Activated T-helper 9 cell treated with anti-CD3 and anti-CD28 coated beads, Interleukin-2, amount 50 U/mL, for 16 hours (primary cell): Measurements from ENCODE around the gene TTC39C.

Experiments
- DNase-seq: peaks from one replicate; pipeline ENCODE4 v3.0.0-alpha.2; 2020; ENCODE audit warnings: low read depth

The TTC39C gene

DNA sequence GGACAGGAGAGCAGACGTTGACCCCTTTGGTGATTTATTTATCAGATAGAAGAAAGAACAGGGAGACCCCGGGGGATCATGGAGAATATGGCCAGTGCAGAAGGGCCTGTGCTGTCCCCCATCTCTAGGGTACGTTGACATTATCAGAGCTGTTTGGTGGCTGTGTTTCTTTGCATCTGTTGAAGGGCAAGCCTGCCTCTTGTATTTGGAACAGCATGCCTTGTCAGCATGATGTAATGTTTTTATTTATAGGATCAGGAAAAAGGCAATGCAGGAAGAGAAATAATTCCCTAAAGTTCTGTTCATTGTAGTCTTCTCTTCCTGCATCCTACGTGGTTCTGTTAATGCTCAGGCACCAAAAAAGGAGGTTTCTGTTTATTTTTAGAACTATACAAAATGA is 74.5 kb downstream of the TTC39C start:
- DNase-seq, result no peak

DNA sequence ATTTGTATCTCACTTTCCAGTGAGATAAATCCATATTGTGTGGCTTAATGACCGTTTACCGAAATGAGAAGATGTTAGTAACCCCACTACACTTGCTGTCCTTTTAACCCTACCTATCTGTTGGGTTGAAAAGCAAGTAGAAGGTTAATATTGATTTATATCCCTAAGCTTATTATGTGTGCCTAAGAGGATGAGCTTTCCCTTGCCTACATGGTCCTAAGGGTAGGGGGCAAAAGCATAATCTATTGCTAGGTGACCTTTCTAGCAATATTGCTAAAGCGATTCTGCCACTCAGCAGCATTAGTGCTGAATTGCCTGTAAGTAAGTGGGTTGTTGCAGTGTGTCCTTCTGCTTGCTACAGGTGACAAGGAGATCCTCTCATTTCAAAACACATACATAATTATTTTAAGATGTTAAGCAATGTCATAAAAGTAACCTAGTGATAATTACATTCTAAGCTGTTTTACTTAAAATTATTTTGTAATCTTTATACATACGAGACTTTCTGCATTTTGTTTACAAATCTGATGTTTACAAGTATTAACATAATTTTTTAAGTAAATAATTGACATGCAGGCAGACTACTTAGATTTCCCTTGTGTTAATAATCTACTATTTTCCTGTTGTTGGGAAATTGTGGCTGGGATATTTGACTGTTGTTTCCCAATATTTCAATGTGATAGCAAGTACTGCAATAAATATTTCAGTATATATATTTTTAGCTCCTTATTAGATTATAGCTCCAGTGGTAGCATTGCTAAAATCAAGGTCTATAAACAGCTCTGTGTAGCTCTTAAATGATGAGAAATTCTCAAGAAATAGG is 75.2 kb downstream of the TTC39C start:
- DNase-seq, result no peak

GRCh38 chr18:24090876-24091275 is 76.3 kb downstream of the TTC39C start:
- DNase-seq, result no peak

DNA sequence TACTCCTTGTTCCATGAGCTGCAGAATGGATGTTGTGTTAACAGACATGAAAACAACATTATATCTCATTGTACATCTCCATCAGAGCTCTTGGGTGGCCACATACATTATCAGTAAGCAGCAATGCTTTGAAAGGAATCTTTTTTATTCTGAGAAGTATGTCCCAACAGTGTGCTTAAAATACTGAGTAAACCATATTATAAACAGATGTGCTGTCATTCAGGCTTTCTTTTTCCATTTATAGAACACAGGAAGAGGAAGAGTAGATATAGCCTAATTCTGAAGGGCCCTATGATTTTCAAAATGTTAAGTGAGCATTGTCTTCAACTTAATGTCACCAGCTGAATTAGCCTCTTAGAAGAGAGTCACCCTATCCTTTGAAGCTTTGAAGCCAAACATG is 80.0 kb downstream of the TTC39C start:
- DNase-seq, result no peak

- no peak for DNase-seq
Observed at GRCh38 chr18:24095976-24096375, 81.4 kb downstream of the TTC39C start.

DNA sequence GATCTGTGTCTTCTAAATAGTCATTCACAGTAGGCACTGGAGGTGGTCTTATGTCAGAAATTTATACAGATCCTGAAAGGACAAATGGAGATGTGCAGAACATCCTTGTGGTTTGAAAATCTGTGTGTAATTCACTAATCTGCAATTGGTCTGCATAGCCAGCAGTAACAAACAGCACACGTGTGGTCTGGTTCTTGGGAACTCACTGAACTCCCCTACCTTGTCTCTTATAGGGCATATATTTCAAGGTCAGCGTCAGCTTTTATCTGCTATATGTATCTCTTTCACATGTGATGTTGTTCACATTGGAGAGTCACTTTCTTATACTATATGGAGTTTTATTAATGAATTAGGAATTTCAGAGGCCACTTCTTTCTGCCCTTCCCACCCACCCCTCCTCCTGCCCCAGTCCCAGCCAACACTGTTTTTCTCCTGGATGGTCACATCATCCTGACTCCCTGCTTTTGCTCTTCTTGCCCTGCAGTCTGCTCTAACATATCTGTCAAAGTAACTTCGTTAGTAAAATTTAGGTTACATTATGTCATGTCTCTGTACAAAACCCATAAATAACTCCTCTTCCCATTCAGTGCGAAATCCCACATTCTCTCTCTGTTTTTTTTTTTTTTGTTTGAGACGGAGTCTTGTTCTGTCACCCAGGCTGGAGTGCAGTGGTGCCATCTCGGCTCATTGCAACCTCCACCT is 88.9 kb downstream of the TTC39C start:
- DNase-seq, result no peak

DNA sequence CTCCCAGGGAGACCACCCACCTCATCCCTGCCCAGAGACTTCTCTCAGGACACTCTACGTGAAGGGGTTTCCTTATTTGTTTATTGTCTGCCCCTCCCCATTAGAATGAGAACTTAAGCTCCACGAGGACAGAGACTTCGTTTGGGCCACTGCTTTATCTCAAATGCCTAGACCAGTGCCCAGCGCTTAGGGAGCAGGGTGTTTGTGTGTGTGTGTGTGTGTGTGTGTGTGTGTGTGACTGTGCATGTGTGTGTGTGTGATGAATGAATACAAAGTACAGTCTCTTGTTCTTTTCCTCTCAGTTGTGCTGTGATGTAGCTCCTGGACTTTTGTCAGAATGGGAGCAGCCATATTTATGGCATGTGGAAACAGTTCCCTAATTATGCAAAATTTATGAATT is 89.9 kb downstream of the TTC39C start:
- no peak for DNase-seq

- DNase-seq, result no peak
Observed at GRCh38 chr18:24108641-24109040, 94.1 kb downstream of the TTC39C start.

GRCh38 chr18:24111936-24112335 is 97.4 kb downstream of the TTC39C start:
- no peak for DNase-seq

- DNase-seq, result no peak
Observed at GRCh38 chr18:24112464-24112863, 97.9 kb downstream of the TTC39C start.

- DNase-seq, result no peak
Observed at GRCh38 chr18:24112874-24113615, 98.5 kb downstream of the TTC39C start.

DNA sequence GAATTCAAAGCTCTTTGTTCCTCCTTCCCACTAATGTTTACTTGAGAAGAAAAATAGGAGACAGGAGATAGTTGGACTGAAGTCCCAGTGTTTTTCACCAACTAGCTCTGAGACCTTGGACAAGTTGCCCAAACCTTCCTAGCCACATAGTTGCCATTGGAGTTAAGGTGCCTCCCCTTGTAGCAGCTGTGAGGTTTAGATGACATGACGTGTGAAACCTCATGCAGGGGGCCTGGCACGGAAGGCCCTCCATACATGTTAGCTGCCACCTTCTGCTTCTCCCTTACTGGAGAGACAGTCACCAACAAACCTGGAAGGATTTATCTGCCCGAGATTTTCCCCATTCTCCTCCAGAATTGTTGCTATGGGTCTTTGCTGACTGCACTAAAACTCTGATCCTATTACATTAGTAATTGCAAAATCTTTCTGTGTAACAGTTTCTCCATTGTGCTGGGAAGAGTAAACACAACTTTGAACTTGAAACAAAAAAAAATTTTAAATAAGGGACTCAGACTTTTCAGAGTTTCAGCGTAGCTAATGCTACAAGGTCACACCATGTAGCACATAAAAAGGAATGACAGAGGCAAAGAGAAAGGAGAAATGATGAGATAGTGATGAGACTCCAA is 100.5 kb downstream of the TTC39C start:
- DNase-seq, result no peak

DNA sequence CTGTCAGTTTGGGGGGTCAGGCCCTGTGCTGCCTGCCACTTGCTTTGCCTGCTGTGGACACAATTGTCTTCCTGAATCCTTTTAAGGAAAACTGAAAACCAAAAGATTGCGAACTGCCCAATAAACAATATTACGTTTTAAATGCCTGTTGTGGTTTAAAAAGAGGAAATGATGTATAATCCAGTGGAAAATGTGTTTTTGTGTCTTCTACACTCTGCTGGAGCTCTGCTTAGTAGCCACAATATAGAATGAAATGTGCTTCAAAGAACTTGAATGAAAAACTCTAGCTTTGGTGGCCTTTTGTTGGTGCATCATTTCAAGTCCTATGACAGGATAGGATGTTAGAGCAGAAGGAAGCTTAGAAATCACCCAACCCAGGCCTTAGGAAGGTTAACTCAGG is 101.1 kb downstream of the TTC39C start:
- no peak for DNase-seq

DNA sequence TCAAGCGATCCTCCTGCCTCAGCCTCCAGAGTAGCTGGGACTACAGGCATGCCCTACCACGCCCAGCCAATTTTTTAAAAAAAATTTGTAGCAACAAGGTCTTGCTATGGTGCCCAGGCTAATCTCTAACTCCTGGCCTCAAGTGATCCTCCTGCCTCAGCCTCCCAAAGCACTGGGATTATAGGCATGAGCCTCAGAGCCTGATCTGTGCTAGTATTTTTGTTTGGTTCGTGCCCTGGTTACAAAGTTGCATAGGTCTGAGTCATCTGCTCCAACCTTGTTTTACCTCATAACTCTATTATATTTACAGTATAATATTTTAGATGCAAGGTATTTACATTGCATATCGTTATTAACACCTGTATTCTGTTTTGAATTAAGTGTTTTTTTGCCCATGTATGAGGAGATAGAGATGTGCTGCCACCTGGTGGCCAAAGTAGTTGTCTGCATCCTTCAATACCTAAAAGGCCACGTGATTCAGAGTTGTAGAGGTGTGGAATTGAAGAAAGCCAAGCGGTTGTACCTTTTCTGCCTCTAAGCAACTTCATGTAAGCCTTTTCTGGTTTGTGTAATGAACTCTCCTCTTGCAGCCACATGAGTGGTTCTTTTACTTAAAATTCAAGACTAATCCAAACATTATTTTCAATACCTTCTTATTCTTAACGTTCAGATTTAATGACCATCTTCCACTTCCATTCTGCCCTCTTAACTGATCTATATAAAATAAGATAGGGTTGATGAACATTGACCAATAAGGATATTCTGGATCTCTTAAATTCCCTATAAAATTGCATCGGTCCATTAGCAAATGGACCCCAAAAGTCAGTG is 104.4 kb downstream of the TTC39C start:
- peak; percentile 68 for DNase-seq

DNA sequence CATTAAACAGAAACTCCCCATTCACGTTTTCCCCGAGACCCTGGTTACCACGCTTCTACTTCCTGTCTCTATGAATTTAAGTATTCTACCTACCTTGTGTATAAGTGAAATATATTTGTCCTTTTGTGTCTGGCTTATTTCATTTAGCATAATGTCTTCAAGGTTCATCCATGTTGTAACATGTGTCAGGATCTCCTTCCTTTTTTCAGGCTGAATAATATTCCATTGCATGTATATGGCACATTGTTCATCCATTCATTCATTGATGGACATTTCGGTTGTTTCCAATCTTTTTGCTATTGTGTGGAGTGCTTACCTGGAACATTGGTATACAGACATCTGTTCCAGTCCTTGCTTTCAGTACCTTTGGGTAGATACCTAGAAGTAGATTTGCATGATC is 106.1 kb downstream of the TTC39C start:
- DNase-seq, result no peak

GRCh38 chr18:24121625-24122024 is 107.1 kb downstream of the TTC39C start:
- DNase-seq, result no peak

- no peak for DNase-seq
Observed at GRCh38 chr18:24126155-24126961, 111.8 kb downstream of the TTC39C start.

DNA sequence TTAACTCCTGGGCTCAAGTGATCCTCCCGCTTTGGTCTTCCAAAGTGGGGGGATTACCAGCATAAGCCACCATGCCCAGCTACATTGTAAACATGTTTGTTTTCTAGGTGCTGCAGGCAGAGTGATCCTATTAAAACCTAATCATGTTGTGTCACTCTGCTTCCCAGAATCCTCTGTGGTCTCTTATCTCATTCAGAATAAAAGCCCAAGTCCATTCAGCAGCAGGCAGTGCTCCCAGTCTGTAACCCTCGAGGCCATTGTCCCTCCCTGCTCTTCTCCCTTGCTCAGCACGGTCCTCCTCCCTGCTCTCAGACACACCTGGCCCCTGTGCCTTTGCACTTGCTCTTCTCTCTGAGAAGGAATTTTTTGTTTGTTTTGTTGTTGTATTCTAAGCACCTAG is 113.2 kb downstream of the TTC39C start:
- no peak for DNase-seq

DNA sequence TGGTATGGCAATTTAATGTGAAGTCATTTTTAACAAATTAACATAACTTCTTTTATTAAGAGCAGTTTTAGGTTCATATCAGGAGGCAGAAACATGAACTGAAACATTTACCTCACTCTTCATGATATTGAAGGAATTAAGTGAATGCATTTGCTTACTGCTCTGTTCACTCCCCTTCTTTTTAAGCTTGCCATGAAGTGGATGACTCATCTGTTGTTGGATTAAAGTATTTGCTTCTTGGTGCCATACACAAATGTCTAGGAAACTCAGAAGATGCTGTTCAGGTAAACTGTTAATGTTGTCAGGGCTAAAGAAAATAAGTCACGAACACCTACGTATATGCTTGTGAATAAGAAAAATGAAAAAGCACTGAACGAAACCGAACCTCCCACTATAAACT is 114.1 kb downstream of the TTC39C start:
- no peak for DNase-seq

GRCh38 chr18:24130494-24130893 is 115.9 kb downstream of the TTC39C start:
- no peak for DNase-seq

DNA sequence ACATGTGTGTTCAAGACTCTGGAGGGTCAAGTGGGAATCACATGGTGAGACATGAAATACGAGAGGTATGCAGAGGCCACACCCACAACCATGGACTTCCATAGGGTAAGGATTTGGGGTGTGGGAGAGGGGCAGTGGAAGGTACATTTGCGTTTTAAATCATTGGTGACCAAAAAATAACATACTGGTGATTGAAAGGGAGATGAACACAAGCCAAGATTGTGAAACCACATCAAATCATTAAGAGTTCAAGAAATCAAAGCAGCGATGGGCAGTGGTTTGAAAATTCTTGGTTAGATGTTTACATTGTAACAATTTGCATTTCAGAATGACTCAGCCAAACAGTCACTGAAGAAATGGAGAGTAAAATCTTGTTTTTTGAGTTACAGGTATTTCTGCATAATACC is 122.4 kb downstream of the TTC39C start:
- DNase-seq, result no peak
